ENCODE data around the gene MAML3. TPM values are rescaled to one million over a fixed set of nuclear protein-coding genes. Genes with fewer than 3 reads are reported as not detected.

The MAML3 gene
- total RNA-seq, 2 experiments from 2014 or later = 2.5 to 2.9 TPM

DNA sequence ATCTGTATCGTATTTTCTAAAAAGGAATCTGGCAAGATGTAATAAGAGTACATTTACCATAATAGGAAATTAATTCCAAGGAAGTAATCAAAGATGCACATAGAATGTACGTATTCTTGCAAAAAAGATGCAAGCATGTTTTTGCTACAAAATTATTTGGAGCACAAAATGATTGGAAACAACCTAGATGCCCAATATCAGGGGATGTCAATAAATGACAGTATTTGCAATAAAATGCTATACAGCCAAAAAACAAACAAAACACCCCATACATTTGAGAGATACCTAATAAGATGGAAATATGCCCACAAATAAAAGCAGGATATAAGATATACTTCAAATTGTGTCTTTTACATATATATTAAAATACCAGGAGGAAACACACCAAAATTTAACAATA, 29.3 kb upstream of the MAML3 start:
- TF ChIP-seq, protein P1, sequence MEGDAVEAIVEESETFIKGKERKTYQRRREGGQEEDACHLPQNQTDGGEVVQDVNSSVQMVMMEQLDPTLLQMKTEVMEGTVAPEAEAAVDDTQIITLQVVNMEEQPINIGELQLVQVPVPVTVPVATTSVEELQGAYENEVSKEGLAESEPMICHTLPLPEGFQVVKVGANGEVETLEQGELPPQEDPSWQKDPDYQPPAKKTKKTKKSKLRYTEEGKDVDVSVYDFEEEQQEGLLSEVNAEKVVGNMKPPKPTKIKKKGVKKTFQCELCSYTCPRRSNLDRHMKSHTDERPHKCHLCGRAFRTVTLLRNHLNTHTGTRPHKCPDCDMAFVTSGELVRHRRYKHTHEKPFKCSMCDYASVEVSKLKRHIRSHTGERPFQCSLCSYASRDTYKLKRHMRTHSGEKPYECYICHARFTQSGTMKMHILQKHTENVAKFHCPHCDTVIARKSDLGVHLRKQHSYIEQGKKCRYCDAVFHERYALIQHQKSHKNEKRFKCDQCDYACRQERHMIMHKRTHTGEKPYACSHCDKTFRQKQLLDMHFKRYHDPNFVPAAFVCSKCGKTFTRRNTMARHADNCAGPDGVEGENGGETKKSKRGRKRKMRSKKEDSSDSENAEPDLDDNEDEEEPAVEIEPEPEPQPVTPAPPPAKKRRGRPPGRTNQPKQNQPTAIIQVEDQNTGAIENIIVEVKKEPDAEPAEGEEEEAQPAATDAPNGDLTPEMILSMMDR (IDR thresholded peaks at IDR 0.05) = no peak
- Mint-ChIP-seq H3K4me1 (ENCODE audit: low read depth) (no peaks in the 10 kb centered on the region), H3K9me3 (no peaks in the 10 kb centered on the region), H3K4me3 (no peak overlapping the region), H3K27me3 (no peaks in the 10 kb centered on the region), H3K27ac (no peak overlapping the region), H3K36me3 (ENCODE audit: low read depth) (no peaks in the 10 kb centered on the region)
- ChIA-PET POLR2A (no interaction called here), CTCF (no interaction called here)
- intact Hi-C loops (cut with DNase I, micrococcal nuclease) = no loop called here
- H3K36me3 ChIP-seq (ENCODE audit: insufficient read depth, low read length) = no peaks in the 10 kb centered on the region
- DNase-seq (no peak), ATAC-seq (ENCODE audit: poor library complexity) (no peak)
- H3K27ac ChIP-seq (ENCODE audit: low read depth in 1 of 2, low read length in 2 of 2) = no peak overlapping the region
- no peaks in the 10 kb centered on the region for H3K27me3 ChIP-seq (ENCODE audit: control insufficient read depth in 1 of 2, insufficient read depth in 2 of 2, low read length in 2 of 2)
- no peaks in the 10 kb centered on the region for H3K4me1 ChIP-seq (ENCODE audit: insufficient read depth, low read length)
- H3K4me3 ChIP-seq (ENCODE audit: low read length) = no peak overlapping the region
- no peaks in the 10 kb centered on the region for H3K9me3 ChIP-seq (ENCODE audit: control insufficient read depth in 1 of 2, insufficient read depth in 1 of 2, low read length in 2 of 2)

DNA sequence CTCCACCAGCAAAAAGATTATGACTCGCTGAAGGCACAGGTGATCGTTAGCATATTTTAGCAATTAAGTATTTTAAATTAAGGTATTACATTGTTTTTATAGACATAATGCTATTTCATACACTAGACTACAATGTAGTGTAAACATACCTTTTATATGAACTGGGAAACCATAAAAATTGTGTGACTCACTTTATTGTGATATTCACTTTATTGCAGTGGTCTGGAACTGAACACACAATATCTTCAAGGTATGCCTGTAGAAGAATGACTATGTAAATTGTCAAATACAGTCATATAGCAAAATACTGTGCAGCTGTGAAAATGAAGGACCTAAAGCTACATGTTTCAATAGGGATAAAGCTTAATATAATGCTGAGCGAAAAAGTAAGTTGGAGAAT, 26.6 kb upstream of the MAML3 start:
- Mint-ChIP-seq H3K36me3 (ENCODE audit: low read depth) (no peaks in the 10 kb centered on the region), H3K9me3 (no peaks in the 10 kb centered on the region), H3K4me1 (ENCODE audit: low read depth) (no peaks in the 10 kb centered on the region), H3K27me3 (peaks cover 4% of the 10 kb centered on the region), H3K27ac (no peak overlapping the region), H3K4me3 (no peak overlapping the region)
- no peaks in the 10 kb centered on the region for H3K36me3 ChIP-seq (ENCODE audit: insufficient read depth, low read length)
- no peaks in the 10 kb centered on the region for H3K9me3 ChIP-seq (ENCODE audit: control insufficient read depth in 1 of 2, insufficient read depth in 1 of 2, low read length in 2 of 2)
- H3K27me3 ChIP-seq (ENCODE audit: control insufficient read depth in 1 of 2, insufficient read depth in 2 of 2, low read length in 2 of 2) = no peaks in the 10 kb centered on the region
- intact Hi-C loops (cut with DNase I, micrococcal nuclease) = no loop called here
- ATAC-seq (ENCODE audit: poor library complexity) (no peak), DNase-seq (no peak)
- CTCF ChIA-PET = no interaction called here
- TF ChIP-seq, protein P1 (IDR thresholded peaks at IDR 0.05) = no peak
- H3K4me3 ChIP-seq (ENCODE audit: low read length) = no peak overlapping the region
- POLR2A ChIA-PET = no interaction called here
- H3K4me1 ChIP-seq (ENCODE audit: insufficient read depth, low read length) = no peaks in the 10 kb centered on the region
- no peak overlapping the region for H3K27ac ChIP-seq (ENCODE audit: low read depth in 1 of 2, low read length in 2 of 2)

DNA sequence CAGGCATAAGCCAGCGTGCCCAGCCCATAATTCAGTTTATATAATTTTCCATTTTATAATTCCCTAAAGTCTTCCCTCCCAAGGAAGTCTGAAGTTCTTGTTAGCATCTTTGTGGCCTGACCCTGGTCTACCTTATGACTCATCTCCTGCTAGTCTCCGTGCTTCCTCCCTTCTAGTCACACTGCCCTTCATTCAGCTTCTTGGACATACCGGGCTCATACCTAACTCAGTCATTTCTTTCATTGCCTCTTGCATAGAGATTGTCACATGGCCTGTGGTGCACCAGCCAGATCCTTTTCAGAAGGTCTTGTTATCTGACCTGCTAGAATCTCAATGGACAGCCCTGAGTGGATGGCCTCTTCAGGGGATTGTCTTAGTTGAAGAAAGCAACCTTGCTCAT, 22.8 kb upstream of the MAML3 start:
- Mint-ChIP-seq H3K4me3 (no peak overlapping the region), H3K27me3 (peaks cover 4% of the 10 kb centered on the region), H3K27ac (no peak overlapping the region), H3K4me1 (ENCODE audit: low read depth) (no peaks in the 10 kb centered on the region), H3K9me3 (no peaks in the 10 kb centered on the region), H3K36me3 (ENCODE audit: low read depth) (no peaks in the 10 kb centered on the region)
- no peak for DNase-seq
- ATAC-seq (ENCODE audit: poor library complexity) = no peak
- TF ChIP-seq, protein P1 (IDR thresholded peaks at IDR 0.05) = no peak
- CTCF ChIA-PET = no interaction called here
- Histone ChIP-seq H3K4me3 (ENCODE audit: low read length) (no peak overlapping the region), H3K27me3 (ENCODE audit: control insufficient read depth in 1 of 2, insufficient read depth in 2 of 2, low read length in 2 of 2) (no peaks in the 10 kb centered on the region), H3K4me1 (ENCODE audit: insufficient read depth, low read length) (no peaks in the 10 kb centered on the region), H3K9me3 (ENCODE audit: control insufficient read depth in 1 of 2, insufficient read depth in 1 of 2, low read length in 2 of 2) (no peaks in the 10 kb centered on the region), H3K27ac (ENCODE audit: low read depth in 1 of 2, low read length in 2 of 2) (no peak overlapping the region), H3K36me3 (ENCODE audit: insufficient read depth, low read length) (no peaks in the 10 kb centered on the region)
- intact Hi-C loops (cut with DNase I, micrococcal nuclease) = no loop called here
- POLR2A ChIA-PET = interaction anchor here (1.4 kb wide), 1 partner anchor 23 kb away, joined by 3 read pairs; the partner anchor contains the start of gene MAML3

All from CD4-positive, alpha-beta T cell (primary cell).